HG02798 (cell line): Measurements from ENCODE around the gene ZSCAN25.
"Not testable (repeated sequence)": the region's sequence is repeated elsewhere in the genome, so short reads cannot be mapped to it uniquely, and the experiment has no call there.

ENCODE experiments used
- ATAC-seq: cut with Tn5 transposase; IDR thresholded peaks from one replicate; pipeline ENCODE4 v1.9.1; 2021; ENCODE audit warnings: mild to moderate bottlenecking; ENCODE audit not compliant: unreplicated experiment, poor library complexity

ZSCAN25 gene

GRCh38 chr7:99643464-99643863 is 26.7 kb downstream of the ZSCAN25 start:
- no peak for ATAC-seq

DNA sequence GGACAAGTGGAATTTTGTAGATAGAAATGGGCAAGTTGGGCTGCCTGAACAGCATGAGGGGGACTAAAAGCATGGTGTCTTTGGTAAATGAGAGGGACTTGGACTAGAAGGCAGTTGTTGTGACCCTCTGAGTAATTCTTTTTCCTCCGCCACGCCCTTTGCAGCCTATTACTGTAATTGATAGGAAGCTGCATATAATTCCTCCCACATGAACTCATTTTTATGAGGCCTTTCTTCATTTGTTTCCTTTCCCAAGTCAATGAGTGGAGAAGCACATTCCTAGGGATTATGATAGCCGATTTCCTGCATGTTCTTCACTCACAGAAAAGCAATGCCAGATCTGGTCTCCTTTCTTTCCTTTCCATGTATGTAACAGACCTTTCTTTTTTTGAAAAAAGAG is 27.7 kb downstream of the ZSCAN25 start:
- no peak for ATAC-seq

DNA sequence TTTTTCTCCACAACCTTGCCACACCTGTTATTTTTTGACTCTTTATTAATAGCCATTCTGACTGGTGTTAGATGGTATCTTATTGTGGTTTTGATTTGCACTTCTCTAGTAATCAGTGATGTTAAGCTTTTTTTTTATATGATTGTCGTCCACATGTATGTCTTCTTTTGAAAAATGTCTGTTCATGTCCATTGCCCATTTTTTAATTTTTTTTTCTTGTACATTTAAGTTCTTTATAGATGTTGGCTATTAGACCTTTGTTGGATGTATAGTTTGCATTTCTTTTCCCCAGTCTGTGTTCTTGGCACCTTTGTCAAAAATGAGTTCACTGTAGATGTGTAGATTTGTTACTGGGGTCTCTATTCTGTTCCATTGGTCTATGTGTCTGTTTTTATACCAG is 28.8 kb downstream of the ZSCAN25 start:
- no peak for ATAC-seq

DNA sequence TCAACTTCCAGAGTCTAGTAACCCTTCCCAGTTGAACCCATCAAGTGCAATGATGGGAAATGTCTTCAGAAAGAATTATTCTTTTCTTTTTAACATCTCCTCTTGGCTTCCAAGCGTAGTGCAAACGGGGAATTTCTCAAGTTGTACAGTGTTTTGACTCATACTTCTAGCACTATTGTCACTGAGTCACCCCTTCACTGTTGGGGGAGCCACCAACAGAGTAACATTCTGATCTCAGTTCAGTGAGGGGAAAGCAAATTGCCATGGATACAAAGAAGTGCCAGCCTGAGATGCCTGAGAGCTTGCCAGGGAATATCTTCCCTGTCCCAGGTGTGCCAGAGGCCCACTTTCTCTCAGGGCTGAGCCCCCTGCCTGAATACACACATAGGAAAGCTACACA is 32.1 kb downstream of the ZSCAN25 start:
- ATAC-seq = no peak

DNA sequence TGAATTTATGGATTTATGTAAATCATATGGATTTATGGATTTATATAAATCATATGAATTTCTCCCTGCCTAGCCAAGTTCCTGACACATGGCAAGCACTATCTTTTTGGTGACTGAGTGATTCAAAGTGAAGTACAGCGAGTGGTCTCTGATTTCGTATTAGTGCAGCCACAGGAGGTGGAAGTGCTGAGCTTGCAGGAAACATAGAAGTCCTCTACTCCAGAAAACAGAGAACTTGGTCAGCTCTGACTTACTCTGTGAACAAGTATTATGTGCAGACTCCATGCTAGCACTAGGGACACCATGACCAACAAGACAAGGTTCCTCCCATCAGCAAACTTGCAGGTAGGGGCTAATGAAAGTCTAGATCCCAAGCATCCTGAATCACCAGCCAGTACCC is 34.5 kb downstream of the ZSCAN25 start:
- ATAC-seq = no peak

GRCh38 chr7:99652671-99653070 is 35.9 kb downstream of the ZSCAN25 start:
- no peak for ATAC-seq

GRCh38 chr7:99653269-99653668 is 36.5 kb downstream of the ZSCAN25 start:
- ATAC-seq = not testable (repeated sequence)

DNA sequence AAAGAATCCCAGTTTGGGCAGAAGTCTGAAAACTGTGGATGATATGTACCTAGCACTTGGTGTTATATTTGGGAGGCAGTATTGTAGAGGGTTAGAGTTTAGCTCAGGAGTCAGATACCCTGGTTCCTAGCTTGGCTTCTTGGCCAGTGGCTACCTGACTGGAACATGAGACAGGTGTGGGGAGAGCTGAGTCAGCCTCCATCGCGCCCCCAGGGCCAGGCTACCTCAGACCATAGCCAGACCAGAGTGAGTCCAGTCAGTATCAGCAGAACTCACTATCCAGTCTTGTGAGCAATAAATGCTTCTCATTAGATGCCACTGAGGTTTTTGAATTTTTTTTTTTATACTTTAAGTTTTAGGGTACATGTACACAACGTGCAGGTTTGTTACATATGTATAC is 37.0 kb downstream of the ZSCAN25 start:
- ATAC-seq = no peak

DNA sequence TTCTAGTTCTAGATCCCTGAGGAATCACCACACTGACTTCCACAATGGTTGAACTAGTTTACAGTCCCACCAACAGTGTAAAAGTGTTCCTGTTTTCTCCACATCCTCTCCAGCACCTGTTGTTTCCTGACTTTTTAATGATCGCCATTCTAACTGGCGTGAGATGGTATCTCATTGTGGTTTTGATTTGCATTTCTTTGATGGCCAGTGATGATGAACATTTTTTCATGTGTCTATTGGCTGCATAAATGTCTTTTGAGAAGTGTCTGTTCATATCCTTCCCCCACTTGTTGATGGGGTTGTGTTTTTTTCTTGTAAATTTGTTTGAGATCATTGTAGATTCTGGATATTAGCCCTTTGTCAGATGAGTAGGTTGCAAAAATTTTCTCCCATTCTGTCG is 37.9 kb downstream of the ZSCAN25 start:
- not testable (repeated sequence) for ATAC-seq

- not testable (repeated sequence) for ATAC-seq
Measured at GRCh38 chr7:99657879-99658278, 41.1 kb downstream of the ZSCAN25 start.

DNA sequence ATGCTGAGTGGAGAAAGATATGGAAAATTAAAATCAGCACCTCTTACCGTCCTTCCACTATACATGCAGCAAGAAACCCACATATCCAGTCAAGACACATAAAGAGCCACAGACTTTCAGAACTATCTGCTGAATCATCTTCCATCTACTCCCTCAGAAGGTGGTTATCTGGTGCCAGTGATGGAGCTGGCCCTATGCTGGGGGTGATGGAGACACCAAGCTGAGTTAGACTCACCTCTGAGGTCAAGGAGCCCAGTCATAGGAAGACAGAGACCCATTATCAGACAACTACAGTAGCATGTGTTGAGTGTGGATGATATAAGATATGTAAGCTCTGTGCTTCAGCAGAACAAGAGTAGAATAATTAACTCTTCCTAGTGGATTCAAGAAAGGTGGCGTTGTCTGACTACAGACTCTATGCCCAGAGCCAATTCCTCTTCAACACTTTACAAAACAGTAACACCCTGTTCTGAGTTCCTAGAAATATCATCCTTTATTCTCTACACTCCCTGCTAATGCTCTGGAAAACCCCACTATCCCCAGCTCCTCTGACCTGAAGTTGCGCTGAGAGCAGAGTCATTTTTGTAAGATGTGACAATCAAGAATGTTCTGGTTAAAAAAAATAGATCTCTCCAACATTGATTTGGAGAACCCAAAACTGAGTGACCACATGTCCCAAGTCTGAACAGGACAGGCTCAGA is 48.7 kb downstream of the ZSCAN25 start:
- no peak for ATAC-seq

DNA sequence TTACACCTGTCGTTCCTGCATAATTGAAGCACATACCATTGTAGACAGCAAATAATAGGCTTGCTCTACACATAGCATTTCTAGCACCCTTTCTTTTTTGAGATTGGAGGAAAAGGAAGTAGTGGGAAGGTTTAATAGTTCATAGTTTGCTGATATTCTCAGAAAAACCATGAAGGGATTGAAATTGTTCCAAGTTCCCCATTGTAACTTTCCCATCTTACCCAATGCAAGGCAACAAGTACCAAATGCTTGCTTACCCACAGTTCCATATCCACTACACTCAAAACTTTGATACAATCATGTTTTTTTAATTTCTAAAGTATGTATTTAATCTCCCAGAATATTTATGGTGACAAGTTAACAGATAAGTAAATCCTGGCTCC is 49.3 kb downstream of the ZSCAN25 start:
- ATAC-seq = no peak

DNA sequence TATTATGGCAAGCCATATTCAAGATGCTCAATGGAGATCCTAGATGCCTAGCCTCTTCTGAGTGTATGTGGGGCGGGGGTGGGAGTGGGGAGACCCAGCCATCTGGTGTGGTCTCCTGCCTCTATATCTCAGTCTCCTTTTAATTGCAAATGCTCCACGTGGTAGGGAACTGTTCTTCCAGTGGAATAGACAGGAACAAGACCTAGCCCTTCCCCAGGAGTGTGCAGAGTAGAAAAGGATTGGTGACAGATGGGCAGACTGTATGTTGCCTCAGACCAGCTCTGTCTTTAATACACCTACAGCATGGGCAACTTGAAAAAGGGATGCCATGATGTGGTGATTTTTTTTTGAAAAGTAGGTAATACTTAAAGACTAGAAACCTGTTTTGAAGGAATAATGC is 50.4 kb downstream of the ZSCAN25 start:
- ATAC-seq = no peak

DNA sequence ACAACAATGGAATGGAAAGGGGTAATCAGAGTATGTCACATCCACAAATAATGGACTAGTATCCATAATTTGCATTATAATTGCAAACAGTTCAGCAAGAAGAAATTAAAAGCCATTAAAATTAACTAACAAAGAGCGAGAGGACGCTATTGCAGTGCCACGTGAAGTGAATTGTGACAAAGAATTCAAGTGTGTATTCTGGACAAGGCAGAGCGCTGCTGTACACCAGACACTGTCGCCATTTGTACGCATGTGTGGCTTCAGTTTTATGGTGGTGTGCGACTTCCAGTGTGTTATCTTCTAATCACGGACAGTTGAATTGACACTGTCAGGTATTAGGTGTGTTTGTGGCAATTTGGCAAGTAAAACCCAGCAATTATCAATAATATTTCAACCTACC is 51.8 kb downstream of the ZSCAN25 start:
- no peak for ATAC-seq

DNA sequence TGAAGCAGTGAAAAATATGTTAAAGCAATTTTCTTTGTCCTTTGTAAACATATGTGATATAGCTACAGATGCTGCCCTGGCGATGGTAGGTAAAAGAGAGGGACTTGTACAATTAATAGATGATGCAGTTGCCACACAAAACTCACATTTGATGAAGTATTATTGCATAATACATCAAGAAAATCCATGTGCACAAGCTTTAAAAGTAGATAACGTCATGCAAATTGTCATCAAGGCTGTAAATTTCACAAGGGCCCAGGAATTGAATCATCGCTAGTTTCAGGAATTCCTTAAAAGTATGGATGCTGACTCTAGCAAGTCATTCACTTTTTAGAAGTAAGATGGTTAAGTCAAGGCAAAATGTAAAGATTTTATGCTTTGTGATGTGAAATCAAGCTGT is 53.0 kb downstream of the ZSCAN25 start:
- ATAC-seq = no peak

GRCh38 chr7:99672573-99672972 is 55.8 kb downstream of the ZSCAN25 start:
- no peak for ATAC-seq

- no peak for ATAC-seq
Measured at GRCh38 chr7:99674995-99675742, 58.4 kb downstream of the ZSCAN25 start.

DNA sequence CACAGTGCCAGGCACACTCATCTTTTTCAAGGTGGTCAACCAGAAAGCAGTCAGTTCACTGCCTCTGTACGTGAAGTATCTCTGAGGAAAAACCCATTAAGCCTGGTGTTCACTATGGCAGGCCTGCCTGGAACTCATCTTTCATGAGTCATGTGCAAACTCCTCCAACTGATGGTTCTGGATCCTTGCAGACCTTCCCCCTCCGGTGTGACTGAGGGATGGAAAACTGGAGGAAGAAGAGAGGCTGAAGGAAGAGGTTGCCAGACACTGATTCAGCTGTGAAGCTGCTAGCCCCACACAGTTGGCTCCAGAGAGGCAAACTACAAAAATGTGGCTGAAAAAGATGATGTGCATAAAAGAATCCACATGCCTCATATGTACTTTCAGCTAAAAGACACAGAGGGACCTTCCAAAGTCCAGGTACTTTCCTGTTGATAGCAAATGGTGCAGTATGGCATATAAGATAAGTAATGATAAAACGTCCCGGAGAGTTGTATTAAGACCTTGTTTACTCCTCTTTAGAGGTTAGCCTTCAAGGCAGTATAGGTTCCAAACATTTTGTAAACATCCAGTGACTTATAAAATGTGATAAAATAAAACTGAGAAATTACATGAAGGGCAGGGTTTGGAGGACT is 60.4 kb downstream of the ZSCAN25 start:
- no peak for ATAC-seq

DNA sequence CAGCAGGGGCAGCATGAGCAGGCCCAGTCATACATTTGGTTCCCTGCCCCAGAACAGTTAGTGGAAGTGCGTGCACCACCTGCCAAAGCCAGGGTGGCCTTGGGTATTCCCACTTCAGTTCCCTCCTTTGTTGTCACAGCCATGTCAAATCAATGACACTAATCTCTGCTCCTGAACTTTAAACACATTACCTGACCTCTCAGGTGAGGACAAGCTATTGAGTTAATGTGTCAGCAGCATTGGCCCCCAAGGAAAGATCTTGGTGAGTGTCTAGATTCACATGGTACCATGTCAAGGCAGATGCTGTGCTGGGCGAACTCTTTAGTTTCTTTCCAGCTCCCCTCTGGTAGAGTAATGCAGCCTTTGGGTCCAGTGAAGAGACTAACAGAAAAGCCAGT is 60.9 kb downstream of the ZSCAN25 start:
- no peak for ATAC-seq

- ATAC-seq = no peak
Measured at GRCh38 chr7:99679032-99679399, 62.3 kb downstream of the ZSCAN25 start.

GRCh38 chr7:99679400-99680191 is 62.9 kb downstream of the ZSCAN25 start, which contains the start of gene CYP3A5:
TSS of gene CYP3A5 (minus strand) at chr7:99679996. CDS start at chr7:99679896, 100 bp downstream.
- no peak for ATAC-seq
